Germinal center (tissue), 1 donor: ENCODE results near the gene ARHGEF28.

Source experiments
- DNase-seq: peaks from one replicate; pipeline ENCODE4 v3.0.0; 2012; ENCODE audit warnings: mixed read lengths, low spot score

The ARHGEF28 gene

GRCh38 chr5:73619606-73620333 is 6.2 kb upstream of the ARHGEF28 start:
- DNase-seq, result no peak

DNA sequence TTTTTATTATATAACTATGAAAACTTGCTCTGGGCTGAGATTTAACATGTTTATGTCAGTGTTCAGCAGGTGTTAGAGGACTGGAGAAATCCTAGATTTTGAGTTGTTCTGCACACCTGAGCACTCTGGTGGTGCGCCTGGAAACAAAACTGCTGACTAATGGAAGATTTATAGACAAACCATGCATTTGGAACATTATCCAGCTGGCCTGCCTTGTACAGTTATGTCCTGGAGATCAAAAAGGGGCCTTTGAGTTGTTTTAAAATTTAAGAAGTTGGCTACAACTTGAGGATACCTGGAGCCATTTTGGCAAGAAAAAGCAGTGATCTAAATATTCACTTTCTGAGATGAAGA is 5.7 kb upstream of the ARHGEF28 start:
- DNase-seq, result no peak

DNA sequence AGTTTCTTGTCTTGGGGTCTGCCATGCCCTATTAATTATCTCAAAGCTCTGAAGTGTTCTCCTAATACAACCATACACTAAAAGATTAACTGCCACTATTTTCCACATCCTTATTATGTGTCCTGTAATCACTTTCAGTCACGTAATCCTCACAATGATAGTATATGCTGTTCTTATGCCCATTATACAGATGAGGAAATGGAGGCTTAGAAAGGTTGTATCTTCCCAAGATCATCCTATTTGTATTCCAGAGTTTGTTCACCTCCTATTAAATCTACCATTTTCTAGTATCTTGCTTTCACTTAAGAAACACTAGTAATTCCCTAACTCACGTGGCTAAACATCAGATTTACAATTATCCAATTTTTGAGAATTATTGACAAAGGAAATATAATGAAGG is 2.9 kb upstream of the ARHGEF28 start:
- no peak for DNase-seq

- no peak for DNase-seq
Observed at GRCh38 chr5:73623901-73624404, 2.0 kb upstream of the ARHGEF28 start.

DNA sequence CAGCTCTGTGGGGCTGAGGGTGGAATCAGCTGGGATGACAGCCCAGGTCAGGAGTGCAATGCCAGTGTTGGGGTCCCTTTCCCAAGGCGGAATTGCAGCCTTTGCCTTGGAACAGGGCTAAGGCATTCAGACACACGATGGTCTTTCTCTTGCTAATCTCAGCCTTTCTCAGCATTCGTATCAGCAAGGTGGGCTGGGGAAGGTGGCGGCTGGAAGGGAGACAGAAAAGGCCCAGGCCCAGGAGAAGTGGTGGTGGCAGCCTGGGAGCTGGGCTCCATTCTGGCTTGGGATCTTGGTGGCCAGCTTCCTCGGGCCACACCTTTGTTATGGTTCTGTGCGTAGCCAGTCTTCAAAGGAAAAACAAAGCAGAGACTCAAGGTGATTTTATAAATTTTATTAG is 1.1 kb upstream of the ARHGEF28 start:
- no peak for DNase-seq

- DNase-seq, result no peak
Observed at GRCh38 chr5:73625372-73625943, 538 bp upstream of the ARHGEF28 start.

- DNase-seq, result no peak
Observed at GRCh38 chr5:73626814-73627313, 868 bp downstream of the ARHGEF28 start.

DNA sequence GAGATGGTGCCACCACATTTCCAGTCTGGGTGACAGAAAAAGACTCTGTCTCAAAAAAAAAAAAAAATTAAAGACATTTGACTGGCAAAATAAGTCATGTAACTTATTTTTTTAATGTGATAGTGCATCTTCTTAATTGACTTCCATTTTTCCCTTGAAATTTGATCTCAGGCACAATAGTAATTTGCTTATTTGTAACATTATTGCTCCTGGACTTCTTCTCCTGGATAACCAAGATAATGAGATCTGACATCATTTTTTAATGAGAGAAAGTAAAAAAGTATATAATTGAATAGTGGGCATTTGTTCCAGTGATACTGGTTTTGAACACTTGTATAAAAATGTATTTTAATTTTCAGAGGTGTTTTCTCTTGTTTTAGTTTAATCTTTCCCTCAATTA is 3.5 kb downstream of the ARHGEF28 start:
- no peak for DNase-seq

DNA sequence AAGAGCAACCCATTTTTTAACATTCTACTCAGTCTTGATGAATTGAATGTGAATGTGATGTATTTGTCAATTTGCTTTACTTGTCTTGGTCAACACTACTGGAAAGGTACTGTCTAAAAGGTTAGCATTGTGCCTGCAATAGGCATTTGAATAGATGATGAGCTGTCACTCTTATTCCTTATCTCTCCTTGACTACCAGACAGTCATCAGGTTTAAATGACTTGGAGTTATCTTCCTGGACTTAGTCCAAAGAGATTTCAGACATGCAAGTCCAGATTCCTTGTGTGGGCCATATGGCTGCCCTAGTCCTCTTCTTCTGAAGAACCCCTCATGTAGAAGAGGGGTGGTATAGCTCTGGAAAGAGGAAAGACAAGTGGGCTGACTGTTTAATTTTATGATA is 4.8 kb downstream of the ARHGEF28 start:
- no peak for DNase-seq

- no peak for DNase-seq
Observed at GRCh38 chr5:73631500-73631899, 5.5 kb downstream of the ARHGEF28 start.

DNA sequence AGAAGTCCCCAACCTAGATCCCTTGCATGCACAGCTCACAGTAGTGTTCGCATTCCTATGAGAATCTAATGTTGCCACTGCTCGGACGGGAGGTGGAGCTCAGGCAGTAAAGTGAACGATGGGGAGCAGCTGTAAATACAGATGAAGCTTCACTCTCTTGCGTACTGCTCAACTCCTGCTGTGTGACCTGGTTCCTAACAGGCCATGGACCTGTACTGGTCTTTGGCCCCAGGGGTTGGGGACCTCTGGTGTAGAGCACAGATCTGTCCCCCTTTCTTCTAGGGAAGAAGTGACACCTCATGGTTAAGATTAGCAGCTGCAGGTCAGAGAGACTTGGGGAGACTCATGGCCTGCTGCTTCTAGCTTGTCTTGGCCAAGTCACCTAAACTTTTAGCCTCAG is 7.1 kb downstream of the ARHGEF28 start:
- no peak for DNase-seq

GRCh38 chr5:73636408-73636807 is 10.4 kb downstream of the ARHGEF28 start:
- no peak for DNase-seq

DNA sequence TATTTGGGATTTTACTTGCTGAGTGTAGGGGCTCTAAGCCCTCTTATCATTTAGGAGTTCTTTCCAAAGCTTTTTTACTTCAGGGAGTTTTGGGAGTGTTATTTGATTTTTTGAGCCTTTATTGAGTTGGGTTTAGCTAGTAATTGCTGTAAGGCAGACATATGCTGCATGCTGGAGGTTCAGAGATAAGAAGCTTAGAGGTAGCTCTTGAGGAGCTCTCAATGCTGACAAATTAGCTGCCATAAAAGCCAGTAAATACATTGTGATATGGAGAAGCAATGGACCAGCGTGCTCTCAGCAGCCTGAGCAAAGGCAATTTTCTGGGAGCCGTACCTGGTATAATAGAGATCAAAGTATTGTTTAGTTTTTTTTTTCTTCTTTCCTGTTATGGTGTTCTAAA is 11.6 kb downstream of the ARHGEF28 start:
- DNase-seq, result no peak

DNA sequence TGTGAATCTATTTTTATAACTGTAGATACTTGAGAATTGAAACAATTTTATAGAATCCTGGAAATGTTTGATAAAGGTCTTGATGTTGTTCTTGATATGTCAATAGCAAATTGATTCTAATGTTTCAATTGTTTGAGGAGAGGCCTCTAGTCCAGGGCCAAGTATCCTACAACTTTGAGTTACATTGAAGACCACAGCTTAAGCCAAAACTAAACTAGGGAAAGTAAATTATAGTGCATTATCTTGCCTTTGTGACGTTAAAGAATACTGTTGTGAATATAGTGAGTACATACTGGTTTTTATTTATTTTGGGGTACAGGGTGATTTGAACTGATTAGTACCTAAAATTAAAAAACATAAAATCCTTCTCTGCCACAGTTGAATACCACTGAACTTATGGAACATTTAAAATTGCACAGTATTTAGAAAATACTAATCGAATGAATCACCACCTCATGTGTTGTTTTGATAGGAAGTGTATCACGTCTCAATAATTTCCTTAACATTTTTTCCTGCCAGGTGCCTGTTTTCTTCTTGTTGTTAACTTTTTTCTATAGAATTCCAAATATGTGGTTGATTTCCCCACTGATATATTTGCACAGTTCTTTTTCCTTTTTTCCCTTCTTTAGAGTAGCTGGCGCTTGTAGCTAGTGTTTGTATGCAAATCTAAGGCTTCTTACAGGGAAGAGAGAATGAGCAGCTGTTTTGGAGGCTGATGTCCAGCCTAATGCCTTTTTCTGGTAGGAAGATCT is 12.5 kb downstream of the ARHGEF28 start:
- no peak for DNase-seq

- DNase-seq, result no peak
Observed at GRCh38 chr5:73640861-73641320, 14.9 kb downstream of the ARHGEF28 start.

GRCh38 chr5:73641811-73642210 is 15.8 kb downstream of the ARHGEF28 start:
- no peak for DNase-seq

- DNase-seq, result no peak
Observed at GRCh38 chr5:73642344-73642743, 16.3 kb downstream of the ARHGEF28 start.

DNA sequence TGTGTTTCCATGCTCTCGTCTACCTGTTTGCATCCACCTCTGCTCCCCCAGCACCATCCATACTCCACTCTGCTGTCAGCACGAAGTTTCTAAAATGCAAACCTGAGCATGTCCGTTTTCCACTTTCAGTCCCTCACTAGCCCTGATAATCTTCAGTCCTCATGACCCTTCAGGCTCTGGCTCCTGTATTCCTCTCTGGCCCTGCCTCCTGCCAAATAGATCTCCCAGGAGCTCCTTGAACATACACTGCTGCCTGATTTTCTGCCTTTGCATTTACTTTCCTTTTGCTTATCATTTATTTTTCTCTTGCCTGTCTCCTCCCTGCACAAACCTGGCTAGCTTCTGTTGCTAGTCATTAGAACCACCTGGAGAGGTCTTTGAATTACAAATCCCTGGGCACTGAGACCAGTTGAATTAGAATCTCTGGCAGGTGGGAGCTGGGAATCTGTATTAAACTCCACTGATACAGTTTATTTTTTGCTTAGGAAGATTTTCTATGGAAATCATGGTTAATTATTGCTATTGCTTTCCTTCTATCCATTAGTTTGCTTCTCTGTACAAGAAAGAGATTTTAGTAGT is 18.5 kb downstream of the ARHGEF28 start:
- DNase-seq, result no peak

DNA sequence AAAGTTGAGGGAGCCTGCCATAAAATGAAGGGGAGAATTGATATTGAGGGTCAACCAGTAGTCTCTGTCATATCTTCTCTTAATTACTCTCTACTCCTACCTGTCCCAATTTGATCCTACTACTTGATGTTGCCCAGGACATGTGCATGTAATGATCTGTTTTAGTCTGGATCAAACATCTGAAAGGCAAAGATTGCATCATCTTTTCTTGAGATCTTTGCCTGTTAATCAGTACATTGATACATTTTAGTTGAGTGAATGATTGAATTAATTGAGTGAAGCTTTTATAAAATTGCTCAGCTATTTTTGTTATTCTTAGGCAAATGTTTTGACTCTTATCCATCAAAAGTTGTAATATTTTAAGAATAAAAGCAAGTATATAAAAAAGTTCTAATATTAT is 21.7 kb downstream of the ARHGEF28 start:
- DNase-seq, result no peak

DNA sequence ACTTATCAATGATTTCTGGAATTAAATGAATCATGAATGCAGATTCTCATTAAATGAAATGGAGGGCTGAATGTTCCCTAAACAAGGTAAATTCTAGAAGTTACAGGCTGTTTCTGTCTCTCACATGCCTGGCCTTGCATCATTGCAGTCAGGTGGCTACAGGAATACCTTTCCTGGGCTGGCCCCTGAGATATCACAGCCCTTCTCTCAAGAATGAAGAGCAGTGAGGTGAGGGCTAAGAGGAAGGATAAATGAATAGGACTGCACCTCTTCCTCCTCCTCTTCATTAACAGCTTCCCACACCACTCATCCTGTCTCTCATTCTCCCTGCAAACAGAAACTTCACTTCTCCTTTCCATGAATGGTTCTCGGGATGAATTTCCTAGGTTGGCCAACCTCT is 22.5 kb downstream of the ARHGEF28 start:
- DNase-seq, result no peak

- DNase-seq, result no peak
Observed at GRCh38 chr5:73649926-73650325, 23.9 kb downstream of the ARHGEF28 start.

DNA sequence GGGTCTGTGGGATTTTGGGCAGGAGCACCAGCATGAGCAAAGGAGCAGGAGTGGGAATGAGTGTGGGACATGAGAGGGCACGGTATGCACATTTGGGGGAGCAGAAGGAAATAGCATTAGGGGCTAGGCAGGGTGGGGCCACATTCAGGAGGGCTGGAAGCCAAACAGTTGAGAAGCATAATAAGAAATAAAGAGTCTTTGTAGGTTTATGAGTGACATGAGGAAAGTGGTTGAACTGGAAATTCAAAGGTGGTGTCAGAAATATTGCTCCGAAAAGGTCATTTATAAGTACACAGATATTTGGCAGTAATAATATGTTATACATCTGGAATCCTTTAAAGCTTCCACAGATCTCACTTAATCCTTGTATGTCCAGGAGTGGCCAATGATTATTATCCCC is 26.4 kb downstream of the ARHGEF28 start:
- DNase-seq, result no peak
